ENCODE data around the gene SNAP29. TPM values are rescaled to one million over a fixed set of nuclear protein-coding genes. Genes with fewer than 3 reads are reported as not detected.
A peak's percentile ranks its signal among the peaks of the same experiment; 100 is the strongest.
"Not testable (repeated sequence)": the region's sequence is repeated elsewhere in the genome, so short reads cannot be mapped to it uniquely, and the experiment has no call there.

The SNAP29 gene
- total RNA-seq, 1 donor from 2014 or later = 12.9 TPM

DNA sequence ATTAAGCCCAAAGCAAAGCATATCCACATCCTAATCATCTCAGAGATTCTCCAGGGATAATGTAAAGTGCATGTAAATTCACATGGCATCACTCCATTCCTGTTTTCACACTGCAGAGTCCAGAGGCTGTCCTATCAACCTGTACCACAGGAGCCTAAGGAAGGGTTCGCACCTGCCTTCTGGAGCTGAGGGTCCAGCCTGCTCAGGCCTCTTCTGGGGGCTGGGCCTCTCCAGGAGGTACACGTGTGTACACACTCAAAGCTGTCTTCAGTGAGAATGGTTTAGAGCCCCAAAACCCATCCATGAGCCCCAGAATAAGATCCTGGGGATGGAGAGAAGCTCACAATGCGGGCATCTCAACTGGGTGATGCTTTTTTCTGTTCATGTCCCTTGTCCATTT, 24.1 kb upstream of the SNAP29 start:
- DNase-seq (ENCODE audit: low read depth) = no peak

DNA sequence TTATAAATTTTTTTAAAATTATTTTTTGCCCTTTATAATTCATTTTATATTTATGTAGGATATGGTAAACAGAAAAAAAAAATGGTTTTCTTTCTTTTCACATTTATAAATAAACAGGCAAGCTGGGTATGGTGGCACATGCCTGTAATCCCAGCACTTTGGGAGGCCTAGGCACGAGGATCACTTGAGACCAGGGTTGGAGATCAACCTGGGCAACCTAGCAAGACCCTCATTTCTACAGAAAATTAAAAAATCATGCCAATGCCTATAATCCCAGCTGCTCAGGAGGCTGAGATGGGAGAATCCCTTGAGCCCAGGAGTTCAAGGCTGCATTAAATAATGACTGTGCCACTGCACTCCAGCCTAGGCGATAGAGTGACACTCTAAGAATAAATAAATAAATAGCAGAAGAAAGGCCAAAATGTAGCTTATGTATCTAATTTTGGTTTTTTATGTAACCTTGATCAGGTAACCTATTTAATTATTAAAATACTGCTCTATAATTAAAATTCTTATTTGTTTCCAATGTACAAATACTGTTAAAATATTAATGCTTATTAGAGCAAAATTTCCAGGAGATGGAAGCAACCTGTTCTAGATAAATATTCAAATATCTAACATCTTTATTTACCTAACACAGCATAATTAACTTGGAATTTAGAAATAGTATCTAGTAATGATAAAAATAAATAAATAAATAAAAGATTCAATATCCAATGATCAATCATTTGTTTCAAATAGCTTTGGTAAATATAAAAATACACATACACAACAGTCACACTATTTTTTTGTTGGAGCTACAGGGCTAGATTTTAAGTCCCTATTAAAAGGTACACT, 21.6 kb upstream of the SNAP29 start:
- no peak for DNase-seq (ENCODE audit: low read depth)

DNA sequence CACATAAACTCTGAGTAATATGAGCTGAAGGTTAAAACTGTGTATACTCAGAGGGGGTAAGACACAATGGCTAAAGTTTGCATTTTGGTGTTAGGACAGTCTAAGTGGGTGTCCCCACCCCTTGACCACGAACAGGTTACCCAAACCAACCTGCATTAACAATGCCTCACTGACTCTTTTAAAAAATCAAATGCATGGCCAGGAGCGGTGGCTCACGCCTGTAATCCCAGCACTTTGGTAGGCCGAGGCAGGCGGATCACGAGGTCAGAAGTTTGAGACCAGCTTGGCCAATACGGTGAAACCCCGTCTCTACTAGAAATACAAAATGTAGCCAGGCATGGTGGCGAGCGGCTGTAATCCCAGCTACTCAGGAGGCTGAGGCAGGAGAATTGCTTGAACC, 19.5 kb upstream of the SNAP29 start:
- DNase-seq (ENCODE audit: low read depth) = not testable (repeated sequence)

DNA sequence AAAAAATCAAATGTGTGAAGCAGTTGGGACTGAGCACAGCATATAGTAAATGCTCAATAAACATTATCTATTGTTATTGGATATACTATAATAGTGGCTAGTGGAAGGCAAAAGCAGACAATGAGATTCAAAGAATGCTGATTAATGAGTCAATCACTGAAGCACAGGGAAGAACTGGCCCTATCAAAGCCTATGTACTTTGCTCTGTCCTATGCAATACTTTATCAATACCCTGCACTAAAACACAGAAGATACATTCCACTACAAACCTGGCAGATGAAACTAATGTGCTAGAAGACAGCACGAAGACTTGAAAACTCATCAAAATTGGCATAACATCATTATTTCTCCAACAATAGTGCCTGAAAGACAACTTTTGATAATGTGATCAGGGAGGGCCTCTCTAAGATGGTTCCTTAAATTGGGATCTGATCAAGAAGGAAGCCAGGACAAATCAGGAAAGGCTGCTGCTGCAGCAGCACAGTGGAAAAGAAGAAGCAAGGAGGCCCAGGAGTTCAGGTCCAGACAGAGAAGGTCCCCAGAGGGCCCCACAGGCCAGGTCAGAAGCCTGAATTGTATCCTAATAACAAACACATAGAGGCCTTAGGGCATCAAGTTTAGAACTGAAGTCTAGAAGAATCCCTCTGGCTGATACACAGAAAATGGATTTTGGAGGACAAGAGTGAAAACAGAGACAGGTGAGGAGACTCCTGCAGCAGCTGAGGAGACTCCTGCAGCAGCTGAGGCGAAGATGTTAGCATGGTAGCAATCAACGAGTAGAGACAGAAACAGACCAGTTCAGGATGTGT, 18.8 kb upstream of the SNAP29 start:
- DNase-seq (ENCODE audit: low read depth) = no peak

DNA sequence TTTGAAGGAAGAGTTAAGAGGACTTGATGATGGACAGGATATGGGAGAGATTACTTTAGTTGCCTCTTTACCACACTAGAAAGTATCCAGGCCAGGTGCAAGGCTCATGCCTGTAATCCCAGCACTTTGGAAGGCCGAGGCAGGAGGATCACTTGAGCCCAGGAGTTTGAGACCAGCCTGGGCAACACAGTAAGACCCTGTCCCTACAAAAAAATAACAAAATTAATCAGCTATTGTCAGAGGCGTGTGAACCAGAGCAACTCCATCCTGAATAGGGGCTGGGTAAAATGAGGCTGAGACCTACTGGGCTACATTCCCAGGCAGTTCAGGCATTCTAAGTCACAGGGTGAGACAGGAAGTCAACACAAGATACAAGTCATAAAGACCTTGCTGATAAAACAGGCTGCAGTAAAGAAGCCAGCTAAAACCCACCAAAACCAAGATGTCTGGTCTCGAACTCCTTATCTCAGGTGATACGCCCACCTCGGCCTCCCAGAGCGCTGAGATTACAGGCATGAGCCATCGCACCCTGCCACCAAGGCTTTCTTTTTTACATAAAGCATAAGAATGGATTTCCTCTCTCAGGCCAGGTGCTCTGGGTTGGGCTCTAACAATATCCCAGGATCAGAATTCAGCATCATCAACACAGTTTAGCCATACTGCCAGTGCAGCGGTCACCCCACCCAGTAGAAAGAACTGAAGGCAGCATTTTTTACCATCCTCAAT, 18.0 kb upstream of the SNAP29 start:
- DNase-seq (ENCODE audit: low read depth) = no peak

DNA sequence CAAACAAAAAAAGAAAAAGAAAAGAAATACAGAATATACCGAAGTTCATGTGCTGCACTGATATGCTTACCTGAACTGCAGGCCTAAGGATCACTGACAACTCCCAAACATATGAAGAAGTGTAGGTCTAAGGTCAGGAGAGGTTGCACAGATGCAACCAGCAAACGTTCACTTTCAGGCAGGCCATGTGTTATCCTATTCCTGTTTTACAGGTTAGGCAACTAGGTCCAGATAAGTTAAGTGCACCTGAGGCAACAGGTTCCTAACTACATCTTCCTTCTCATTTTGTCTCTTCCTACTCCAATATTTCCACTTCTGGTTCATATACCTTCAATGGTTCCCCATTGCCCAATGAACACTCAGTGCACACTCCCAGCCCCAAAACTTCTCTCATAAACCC, 15.3 kb upstream of the SNAP29 start:
- DNase-seq (ENCODE audit: low read depth) = no peak

DNA sequence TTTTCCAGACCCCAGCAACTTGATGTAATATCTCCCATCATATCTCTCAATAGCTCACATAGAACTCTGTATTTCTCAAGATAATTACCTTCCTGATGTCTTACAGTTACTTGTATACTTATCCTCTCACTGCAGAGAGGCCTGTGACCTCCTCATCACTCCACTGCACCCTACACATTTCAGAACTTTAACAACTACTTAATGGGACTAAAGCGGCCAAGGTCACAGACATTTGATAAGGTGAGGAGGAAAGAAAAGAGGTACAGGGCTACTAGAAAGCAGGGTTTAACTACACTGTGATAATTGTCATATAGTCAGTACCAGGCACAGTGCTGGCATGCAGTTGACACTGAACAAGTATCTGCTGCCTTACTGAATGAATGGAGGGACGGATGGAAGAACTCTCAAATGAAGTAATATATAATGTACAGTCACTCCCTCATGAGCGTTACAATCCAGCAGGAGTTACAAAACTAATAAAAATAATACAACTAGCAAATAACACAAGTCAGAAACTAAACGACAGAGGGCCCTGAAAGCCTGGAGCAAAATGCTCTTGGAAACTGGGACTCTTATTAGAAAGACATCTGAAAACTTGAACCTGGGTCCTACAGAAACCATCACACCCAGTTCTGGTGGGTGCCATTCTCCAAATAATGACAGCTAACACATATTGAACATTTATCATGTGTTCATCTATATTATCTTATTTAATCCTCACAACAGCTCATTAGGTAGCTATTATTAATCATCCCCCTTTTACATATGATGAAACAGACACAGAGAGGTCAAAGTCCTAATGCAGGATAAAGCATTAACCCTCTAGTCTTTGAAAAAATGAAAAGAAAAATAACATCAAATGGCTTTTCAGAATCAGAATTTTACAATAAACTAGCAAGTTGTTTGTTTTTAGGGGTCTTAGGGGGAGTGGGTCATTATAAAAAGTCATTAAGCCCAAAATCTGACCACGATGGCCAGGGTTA, 14.5 kb upstream of the SNAP29 start:
- no peak for DNase-seq (ENCODE audit: low read depth)

DNA sequence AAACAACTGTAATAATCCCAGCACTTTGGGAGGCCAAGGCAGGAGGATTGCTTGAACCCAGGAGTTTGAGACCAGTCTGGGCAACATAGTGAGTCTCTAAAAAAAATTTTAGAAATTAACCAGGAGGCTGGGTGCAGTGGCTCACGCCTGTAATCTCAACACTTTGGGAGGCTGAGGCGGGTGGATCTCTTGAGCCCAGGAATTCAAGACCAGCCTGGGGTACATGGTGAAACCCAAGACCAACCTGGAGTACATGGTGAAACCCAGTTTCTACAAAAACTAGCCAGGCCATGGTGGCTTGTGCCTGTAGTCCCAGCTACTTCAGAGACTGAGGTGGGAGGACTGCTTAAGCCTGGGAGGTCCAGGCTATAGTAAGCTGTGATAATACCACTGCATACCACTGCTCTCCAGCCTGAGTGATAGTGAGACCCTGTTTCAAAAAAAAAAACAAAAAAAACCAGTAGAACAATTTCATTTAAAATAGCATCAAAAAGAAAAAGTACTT, 11.4 kb upstream of the SNAP29 start:
- DNase-seq (ENCODE audit: low read depth) = no peak

DNA sequence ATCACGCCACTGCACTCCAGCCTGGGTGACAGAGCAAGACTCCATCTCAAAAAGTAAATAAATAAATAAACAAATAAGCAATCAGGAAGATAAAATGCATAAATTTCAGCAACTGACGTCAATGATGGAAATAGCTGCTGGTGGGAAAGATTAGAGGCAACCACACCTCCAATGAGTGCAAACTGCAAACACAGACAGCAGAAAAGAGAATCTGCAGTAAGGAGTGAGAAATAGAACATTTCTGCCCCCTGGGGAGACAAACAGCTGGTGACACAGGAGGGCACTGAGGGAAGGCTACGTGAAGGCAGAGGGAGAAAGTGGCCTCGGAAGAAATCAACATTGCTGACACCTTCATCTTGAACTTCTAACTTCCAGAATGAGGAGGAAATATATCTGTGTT, 6.7 kb upstream of the SNAP29 start:
- DNase-seq (ENCODE audit: low read depth) = no peak

DNA sequence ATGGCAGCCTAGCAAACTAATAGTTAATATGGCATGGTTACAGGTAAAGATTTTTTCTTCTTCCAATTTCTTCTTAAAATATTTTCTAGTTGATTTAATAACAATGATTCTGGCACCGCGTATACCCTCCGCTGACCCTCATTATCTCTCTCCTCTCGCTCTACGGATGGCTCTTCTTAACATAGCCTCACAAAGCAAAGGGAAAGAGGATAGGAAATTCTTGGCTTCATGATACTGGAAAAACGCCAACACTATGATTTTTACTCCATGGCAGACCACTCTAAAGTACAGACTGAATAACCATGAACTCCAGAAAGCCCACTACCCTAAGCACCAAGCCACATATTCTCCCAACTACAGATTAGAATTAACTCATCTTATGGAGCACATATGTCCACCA, 6.3 kb upstream of the SNAP29 start:
- DNase-seq (ENCODE audit: low read depth) = no peak

DNA sequence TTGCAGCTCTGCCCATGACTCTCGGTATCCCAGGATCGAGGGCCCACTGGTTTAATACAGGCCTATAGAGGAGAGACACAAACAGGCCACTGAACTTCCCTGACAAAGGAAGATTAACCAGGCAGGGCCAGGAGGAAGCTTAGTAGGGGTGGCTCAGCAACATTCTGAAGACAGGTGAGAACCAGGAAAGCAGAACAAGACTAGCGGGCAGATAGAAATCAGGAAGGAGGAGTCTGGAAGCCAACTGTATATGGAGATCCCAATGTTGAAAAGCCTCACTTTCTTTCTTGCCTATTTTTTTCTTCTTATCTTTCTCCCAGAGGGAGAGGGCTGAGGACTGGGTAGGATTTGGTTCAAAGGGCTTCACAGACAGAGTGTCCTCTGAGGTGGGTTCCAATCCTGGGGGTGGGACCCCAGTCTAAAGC, 5.6 kb upstream of the SNAP29 start:
- DNase-seq (ENCODE audit: low read depth) = no peak

DNA sequence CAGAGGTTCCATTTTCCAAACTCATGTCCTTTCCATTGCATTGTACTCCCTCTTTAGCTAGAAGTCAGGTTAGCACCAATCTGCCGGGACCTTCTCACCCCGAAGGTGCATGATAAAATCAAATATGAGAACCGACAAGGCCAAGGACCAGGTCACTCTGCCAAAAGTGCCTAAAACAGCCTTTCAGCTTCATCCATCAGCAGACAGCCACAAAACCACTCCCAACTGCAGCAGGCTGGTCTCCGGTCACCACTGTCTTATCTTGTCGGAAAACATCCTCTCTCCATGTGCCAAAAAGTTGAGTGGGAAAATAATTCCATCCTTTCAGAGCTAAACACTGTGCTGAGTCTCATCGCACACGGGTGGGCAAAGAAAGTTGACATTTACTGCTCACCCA, 1.6 kb upstream of the SNAP29 start:
- no peak for DNase-seq (ENCODE audit: low read depth)

DNA sequence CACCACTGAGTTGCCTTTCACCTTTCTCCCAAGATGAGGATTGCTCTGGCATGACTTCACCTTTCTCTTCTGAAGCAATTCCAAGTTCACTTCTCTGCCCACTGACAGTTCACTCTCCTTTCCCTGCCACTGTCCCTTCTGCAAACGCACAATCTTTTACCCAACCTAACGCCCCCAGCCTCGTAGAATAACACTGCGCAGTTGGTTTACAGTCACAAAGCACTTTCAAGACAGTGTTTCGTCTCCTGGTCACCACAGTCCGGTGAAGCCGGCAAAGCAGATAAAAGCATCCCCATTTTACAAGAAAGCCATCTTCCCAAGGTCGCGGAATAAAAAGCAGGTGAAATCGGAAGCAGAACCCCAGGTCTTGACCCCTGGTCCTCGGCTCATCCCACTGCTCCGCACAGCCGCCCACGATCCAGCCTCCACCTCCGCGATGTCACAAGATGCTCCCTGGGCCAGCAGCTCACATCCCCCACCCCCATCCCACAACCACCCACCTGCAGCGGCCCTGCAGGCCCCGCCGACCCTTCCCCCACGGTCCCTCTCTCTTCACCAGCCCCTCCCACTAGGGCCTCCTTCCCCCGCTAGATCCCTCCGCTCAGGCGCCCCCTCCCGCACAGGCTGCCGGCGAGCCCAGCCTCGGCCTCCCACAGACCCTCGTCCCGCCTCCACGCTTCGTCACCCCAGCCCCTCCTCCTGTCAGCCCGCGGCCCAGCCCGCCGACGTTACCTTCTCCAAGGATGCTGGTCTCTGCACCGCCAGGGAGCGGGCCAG, 781 bp upstream of the SNAP29 start:
- DNase-seq (ENCODE audit: low read depth) = peak; percentile 44

DNA sequence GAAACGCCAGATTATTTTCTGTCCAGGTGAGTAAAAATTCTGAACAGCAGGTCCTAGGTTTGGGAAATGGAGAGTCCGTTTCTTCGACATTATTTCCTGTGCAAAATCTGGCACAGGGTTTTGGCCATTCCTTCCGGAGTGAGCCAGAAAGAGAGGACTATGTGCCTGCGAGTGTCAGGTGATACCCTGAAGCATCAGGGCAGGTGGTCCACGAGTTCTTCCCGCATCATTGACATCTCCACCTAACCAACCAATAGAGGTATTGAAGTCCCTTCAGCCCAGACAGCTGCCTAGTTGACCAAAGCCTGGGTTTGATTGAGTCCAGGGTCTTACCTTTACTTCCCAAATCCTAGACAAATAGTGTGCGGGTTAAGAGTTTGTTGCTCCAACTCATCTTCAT, 808 bp downstream of the SNAP29 start:
- no peak for DNase-seq (ENCODE audit: low read depth)

DNA sequence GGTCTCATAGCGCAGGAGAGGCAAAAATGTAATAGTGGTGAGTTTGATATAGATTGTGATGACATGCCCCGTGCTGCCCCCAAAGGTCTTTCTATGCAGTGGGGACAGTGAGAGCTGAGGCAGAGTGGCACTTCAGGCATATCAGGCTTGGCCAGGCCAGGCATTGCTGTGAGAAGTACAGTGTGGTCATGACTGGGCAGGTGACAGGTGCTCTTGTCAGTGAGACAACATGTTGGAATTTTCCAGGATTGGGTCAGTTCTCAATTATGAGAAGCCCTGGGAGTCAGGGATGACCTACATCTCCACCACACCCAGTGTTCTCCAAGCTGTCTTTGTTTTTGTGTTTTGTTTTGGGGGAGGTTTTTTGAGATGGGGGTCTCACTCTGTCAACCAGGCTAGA, 3.7 kb downstream of the SNAP29 start:
- DNase-seq (ENCODE audit: low read depth) = no peak

DNA sequence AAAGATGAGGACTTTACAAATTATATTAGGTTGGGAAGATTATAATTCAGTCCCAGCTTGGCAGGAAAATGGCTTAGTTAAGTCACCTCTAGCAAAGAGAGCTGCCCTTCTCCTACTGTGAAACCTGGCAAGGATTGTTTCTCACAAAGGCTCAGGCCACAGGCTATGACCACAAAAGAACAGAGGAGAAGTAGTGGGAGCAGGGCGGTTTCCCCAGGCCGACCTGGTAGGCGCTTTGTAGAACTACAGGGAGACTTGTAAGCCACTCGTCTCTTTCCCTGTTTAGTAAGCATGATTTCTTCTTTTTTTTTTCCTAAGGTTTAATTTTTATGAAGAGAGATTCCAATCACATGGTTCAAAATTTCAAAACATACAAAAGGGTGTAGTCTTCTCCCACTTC, 4.6 kb downstream of the SNAP29 start:
- DNase-seq (ENCODE audit: low read depth) = no peak

DNA sequence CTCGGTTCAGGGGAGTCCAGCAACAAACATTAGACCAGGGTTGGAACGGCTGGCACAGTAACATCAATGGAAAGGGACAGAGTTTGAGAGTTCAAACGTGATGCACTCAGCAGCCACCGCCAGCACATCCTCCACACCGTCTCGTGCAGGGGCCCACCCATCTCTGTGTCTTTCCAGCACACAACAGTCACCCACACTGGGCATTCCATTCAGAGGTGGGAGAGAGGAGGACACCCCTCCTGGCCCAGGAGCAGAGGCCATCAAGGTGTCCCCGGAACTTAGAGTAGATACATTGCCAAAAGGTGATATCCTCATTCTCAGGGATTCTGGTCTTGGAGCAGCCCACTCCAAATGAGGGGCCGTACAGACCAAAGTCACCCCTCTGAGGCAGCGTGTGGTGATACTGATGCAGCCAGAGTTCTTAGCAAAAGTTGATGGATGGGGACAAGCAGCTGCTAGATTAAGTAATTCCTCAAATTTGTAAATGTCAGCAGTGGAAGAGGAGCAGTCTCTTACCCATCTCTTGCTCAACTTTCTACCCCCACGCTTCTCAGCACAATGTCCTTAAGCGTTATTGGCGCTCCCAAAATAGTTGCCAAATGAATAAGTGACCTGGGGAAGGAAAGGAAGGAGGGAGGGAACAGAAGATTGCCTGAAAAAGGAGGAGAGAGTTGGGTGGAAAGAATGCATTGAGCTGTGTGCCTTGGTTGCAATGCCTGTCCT, 5.5 kb downstream of the SNAP29 start:
- no peak for DNase-seq (ENCODE audit: low read depth)

DNA sequence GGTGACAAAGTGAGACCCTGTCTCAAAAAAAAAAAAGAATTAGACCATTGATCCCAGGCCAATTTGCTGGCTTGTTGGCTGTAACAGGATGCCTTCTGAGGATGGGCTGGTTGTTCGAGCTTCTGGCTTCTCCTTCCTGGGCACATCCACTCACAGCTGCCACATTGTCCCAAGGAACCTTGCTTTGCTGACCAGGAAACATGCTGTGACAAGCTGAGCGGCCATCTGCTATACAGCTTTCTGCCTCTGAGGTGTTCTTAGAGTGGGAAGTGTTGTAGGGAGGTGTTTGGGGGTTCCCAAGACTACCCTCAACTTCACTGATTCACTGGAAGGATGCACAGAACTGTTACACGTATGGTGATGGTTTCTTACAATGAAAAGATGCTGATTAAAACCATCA, 6.5 kb downstream of the SNAP29 start:
- DNase-seq (ENCODE audit: low read depth) = no peak

DNA sequence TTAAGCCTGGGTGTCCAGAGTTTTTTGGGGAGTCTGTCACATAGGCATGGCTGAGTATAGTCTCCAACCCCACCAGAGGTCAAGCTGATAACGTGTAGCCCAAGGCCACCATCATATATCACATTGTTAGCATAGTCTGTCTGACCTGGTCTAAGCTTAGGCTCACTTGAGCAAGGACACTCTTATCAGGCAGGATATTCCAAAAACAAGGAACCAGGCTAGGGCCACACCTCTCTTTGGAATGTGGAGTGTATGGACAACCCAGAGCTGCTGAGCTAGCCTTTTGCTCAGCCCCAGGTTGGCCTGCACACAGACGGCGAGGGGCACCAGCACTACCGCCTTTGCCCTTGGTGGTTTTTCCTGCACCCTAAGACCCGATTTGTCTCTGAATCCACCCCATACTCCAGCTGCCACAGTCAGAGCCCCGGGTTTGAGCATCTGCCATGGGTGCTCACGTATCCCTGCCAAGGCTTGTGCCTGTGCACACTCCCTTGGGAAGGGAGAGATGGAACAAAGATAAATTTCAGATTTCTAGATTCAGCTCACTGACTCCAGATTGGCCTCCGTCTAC, 7.2 kb downstream of the SNAP29 start:
- DNase-seq (ENCODE audit: low read depth) = no peak
